Suprapubic skin (tissue), 4 donors: ENCODE measurements around the gene JADE2. TPM values are rescaled to one million over a fixed set of nuclear protein-coding genes. Genes with fewer than 3 reads are reported as not detected.
"Not testable (repeated sequence)": the region's sequence is repeated elsewhere in the genome, so short reads cannot be mapped to it uniquely, and the experiment has no call there.

Experiments used
- DNase-seq, 2 donors: peaks; one replicate each; pipeline ENCODE4 v3.0.0-alpha.2; 2019; ENCODE audit warnings: low spot score in 2 of 2
- H3K27ac ChIP-seq: fragments of 200-600 bp; sonication (generic); one replicate; pipeline ENCODE4 v1.5.1; 2019
- H3K27me3 ChIP-seq: fragments of 200-600 bp; sonication (generic); one replicate; pipeline ENCODE4 v1.5.1; 2019
- H3K36me3 ChIP-seq: fragments of 200-600 bp; sonication (generic); one replicate; pipeline ENCODE4 v1.5.1; 2019
- H3K4me1 ChIP-seq: fragments of 200-600 bp; sonication (generic); one replicate; pipeline ENCODE4 v1.5.1; 2019
- H3K4me3 ChIP-seq: fragments of 200-600 bp; sonication (generic); one replicate; pipeline ENCODE4 v1.5.1; 2019; ENCODE audit warnings: mild to moderate bottlenecking
- H3K9me3 ChIP-seq: fragments of 200-600 bp; sonication (generic); one replicate; pipeline ENCODE4 v1.5.1; 2019
- EP300 ChIP-seq: sonication (generic); formaldehyde crosslinking; IDR thresholded peaks from one replicate; pipeline ENCODE4 v1.6.1; 2017; ENCODE audit warnings: antibody characterized with exemption
- POLR2A ChIP-seq, 2 donors: fragments of 450-650 bp; IDR thresholded peaks; one replicate each; pipeline ENCODE4 v1.6.1; 2017; ENCODE audit warnings: antibody characterized with exemption in 2 of 2, mild to moderate bottlenecking in 2 of 2, moderate library complexity in 2 of 2
- POLR2AphosphoS5 ChIP-seq, 3 donors: sonication (generic); formaldehyde crosslinking; IDR thresholded peaks; one replicate each; pipeline ENCODE4 v1.6.1; 2017; ENCODE audit warnings: antibody characterized with exemption in 3 of 3
- WGBS: methylation state at CpG from one replicate; pipeline ENCODE4 v1.1.5; 2018; 5-methylcytosine and 5-hydroxymethylcytosine counted together
- total RNA-seq, 4 donors: library from RNA; depleted of rRNA; stranded (reverse); fragments of >200 nt; gene quantifications; one replicate each; pipeline ENCODE4 v1.1.0, GENCODE V29; 2016
- TF ChIP-seq, protein P1 (sequence below), 2 donors: fragments of 200-600 bp in 1 of 2; fragments of 450-650 bp in 1 of 2; sonication (generic) in 1 of 2; IDR thresholded peaks; one replicate each; pipeline ENCODE4 v1.5.1; 2016 to 2019; ENCODE audit warnings: antibody characterized with exemption in 2 of 2, mild to moderate bottlenecking in 1 of 2, moderate library complexity in 1 of 2

The JADE2 gene
- total RNA-seq, 4 donors from 2014 or later, result 31.4 to 62.1 (median 56.6) TPM

DNA sequence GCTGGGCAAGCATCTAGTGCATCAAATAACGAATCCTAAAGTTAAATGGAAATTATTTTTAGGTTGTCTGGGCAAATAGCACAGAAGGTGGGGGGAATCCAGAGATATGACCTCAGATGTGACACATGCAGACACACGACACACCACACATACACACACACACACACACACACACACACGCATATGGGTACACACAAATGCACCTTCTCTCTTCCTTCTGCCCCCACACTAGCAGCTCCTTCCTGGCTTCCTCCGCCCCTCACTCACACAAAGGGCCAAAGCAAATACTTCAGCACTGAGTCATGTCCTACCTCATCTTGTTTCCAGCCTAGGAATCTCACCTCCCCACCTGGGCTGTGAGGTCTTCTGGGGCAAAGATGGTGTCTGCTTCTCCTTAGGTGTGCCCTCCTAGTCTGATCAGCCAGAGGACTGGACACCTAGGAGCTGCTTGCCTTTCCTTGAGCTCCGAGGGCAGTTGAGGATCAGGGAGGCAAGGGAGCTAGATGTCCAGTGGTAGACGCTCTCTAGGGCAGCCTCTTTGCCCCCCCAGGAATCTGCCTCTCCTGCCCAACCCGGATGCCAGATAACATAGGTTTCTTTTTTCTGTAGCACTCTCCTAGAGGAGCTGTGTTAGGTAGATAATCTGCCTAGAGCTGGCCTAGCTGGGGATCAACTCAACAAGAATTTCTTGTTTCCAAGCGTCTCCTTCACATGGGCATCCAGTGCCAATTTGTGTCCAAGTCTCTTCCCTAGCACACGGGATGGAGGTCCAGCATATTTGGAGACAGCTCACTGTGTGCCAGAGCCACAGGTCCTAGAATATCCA, 14.3 kb upstream of the JADE2 start:
- no peak for DNase-seq
- Histone ChIP-seq H3K36me3 (no peaks in the 10 kb centered on the region), H3K9me3 (no peaks in the 10 kb centered on the region), H3K27me3 (no peaks in the 10 kb centered on the region), H3K4me3 (no peak overlapping the region), H3K27ac (peak overlapping the region; percentile 31), H3K4me1 (peaks cover 32% of the 10 kb centered on the region)
- 57% methylated on average over 9 of the region's 9 CpGs for WGBS
- no peak for TF ChIP-seq POLR2A (IDR thresholded peaks at IDR 0.05)
- TF ChIP-seq POLR2AphosphoS5 (IDR thresholded peaks at IDR 0.05), result no peak
- TF ChIP-seq, protein P1, sequence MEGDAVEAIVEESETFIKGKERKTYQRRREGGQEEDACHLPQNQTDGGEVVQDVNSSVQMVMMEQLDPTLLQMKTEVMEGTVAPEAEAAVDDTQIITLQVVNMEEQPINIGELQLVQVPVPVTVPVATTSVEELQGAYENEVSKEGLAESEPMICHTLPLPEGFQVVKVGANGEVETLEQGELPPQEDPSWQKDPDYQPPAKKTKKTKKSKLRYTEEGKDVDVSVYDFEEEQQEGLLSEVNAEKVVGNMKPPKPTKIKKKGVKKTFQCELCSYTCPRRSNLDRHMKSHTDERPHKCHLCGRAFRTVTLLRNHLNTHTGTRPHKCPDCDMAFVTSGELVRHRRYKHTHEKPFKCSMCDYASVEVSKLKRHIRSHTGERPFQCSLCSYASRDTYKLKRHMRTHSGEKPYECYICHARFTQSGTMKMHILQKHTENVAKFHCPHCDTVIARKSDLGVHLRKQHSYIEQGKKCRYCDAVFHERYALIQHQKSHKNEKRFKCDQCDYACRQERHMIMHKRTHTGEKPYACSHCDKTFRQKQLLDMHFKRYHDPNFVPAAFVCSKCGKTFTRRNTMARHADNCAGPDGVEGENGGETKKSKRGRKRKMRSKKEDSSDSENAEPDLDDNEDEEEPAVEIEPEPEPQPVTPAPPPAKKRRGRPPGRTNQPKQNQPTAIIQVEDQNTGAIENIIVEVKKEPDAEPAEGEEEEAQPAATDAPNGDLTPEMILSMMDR (IDR thresholded peaks at IDR 0.05), result no peak
- no peak for TF ChIP-seq EP300

DNA sequence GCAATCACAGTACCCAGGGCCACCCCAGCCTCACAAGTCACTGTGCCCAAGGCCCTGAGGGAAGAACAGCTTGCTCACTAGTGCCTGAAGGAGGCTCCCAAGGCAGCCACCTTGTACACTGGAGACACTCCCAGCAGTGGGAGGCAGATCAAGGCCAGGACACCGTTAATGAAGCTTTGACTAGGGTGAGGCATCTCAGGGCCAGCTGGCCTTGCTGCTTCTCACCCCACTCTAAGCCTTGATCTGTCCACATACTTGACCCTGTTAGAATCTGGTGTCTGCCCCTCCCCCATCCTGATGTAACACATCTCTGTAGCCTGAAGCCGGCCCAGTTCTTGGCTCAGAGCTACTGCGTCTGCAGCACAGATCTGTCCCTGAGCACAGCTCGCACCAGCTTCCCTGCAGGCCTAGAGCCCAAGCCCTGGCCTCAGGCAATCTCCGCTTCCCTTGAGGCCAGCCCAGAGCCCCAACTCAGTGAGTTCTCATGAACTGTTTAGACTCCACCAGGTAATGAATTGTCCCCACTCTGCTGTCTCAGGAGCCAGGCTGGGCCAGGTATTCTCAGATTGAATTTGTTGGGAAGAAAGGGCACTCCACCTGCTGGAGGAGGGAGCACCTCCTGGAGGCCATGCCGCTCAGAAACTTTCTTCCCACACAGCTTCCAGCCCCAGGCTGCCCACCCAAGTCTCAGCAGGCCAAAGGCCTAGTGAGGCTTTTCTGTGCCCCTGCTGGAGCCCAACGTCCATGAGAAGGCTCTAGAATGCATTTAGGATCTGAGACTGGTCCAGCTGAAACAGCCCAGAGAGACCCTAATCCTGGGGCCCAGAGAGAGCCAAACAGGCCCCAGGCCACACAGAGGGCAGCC, 13.4 kb upstream of the JADE2 start:
- DNase-seq, result peak; percentile 79 to 86

DNA sequence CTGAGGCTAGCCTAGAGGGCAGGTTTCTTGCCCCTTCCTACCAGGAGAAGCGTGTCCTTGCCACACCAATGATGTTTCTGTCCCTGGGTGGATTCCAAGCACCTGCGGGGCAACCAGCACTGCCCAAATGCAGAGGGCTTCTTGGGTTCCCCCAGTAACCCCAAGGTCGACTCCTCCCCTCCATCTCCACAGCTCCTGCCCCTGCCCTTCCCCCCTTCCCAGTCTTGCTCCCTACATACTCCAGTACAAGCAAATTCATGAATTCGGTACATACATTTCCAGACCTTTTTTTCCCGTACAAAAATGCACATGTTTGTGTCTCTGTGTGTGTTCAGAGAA, 12.8 kb upstream of the JADE2 start:
- Histone ChIP-seq H3K9me3 (no peaks in the 10 kb centered on the region), H3K36me3 (no peaks in the 10 kb centered on the region), H3K4me3 (no peak overlapping the region), H3K27me3 (no peaks in the 10 kb centered on the region), H3K4me1 (peaks cover 19% of the 10 kb centered on the region), H3K27ac (peak overlapping the region; percentile 31)
- DNase-seq, result no peak
- no peak for TF ChIP-seq POLR2AphosphoS5 (IDR thresholded peaks at IDR 0.05)
- no peak for TF ChIP-seq POLR2A (IDR thresholded peaks at IDR 0.05)
- TF ChIP-seq, protein P1 (IDR thresholded peaks at IDR 0.05), result no peak
- no peak for TF ChIP-seq EP300
- WGBS, result 79% methylated on average over 5 of the region's 5 CpGs

More for the DNA sequence above, 13.4 kb upstream of the JADE2 start:
- Histone ChIP-seq H3K36me3 (no peaks in the 10 kb centered on the region), H3K27ac (peak overlapping the region; percentile 31), H3K9me3 (no peaks in the 10 kb centered on the region), H3K4me3 (no peak overlapping the region), H3K27me3 (no peaks in the 10 kb centered on the region), H3K4me1 (peaks cover 23% of the 10 kb centered on the region)
- TF ChIP-seq EP300, result no peak
- TF ChIP-seq, protein P1 (IDR thresholded peaks at IDR 0.05), result peak in 1 of 2 donors; percentile 7
- 40% methylated on average over 6 of the region's 7 CpGs for WGBS

DNA sequence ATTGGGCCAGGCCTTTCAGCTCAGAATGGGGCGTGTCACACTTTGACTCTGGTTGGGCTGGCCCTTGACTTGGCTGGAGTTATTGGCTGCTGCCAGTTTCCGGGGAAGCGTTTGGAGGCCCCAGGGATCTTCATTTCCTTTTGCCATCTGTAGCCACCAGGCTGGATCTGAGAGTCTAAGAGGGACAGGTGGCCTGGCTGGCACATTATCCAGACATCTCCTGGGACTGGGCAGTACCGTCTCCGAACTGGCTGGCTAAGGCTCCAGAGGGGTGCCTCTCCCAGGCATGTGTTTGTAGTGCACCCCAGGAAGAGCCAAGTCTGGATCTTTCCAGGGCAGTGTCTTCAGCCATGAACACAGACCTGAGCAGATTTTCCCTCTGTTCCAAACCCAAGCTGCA, 9.7 kb upstream of the JADE2 start:
- WGBS, result 60% methylated on average over 3 of the region's 5 CpGs
- DNase-seq, result no peak
- no peaks in the 10 kb centered on the region for H3K36me3 ChIP-seq
- H3K4me1 ChIP-seq, result peaks cover 19% of the 10 kb centered on the region
- no peaks in the 10 kb centered on the region for H3K9me3 ChIP-seq
- H3K4me3 ChIP-seq, result no peak overlapping the region
- TF ChIP-seq POLR2A (IDR thresholded peaks at IDR 0.05), result no peak
- TF ChIP-seq POLR2AphosphoS5 (IDR thresholded peaks at IDR 0.05), result no peak
- TF ChIP-seq, protein P1 (IDR thresholded peaks at IDR 0.05), result no peak
- TF ChIP-seq EP300, result no peak
- no peaks in the 10 kb centered on the region for H3K27me3 ChIP-seq
- no peak overlapping the region for H3K27ac ChIP-seq

DNA sequence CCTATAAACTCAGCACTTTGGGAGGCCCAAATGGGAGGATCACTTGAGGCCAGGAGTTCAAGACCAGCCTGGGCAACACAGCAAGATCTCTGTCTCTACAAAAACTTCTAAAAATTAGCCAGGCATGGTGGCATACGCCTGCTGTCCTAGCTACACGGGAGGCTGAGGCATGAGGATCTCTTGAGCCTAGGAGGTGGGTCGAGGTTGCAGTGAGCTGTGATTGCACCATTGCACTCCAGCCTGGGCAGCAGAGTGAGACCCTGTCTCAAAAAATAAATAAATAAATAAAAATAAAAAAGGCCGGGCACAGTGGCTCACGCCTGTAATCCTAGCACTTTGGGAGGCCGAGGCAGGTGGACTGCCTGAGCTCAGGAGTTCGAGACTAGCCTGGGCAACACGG, 8.5 kb upstream of the JADE2 start:
- H3K4me3 ChIP-seq, H3K4me1 ChIP-seq, H3K36me3 ChIP-seq, H3K27me3 ChIP-seq, H3K9me3 ChIP-seq, H3K27ac ChIP-seq, DNase-seq: not testable (repeated sequence)
- 98% methylated on average over 8 of the region's 8 CpGs for WGBS
